PFSK-1 (cell line): ENCODE measurements around the gene TM9SF1.

Source experiments
- POLR2AphosphoS5 ChIP-seq: IDR thresholded peaks from 2 replicates; pipeline ENCODE4 v1.6.1; 2012; ENCODE audit warnings: low read depth, mild to moderate bottlenecking, control low read depth, low read length, moderate library complexity
- SIN3A ChIP-seq: IDR thresholded peaks from 2 replicates; pipeline ENCODE4 v1.6.1; 2012; ENCODE audit warnings: mild to moderate bottlenecking, low read length, moderate library complexity, borderline replicate concordance; ENCODE audit not compliant: insufficient read depth
- TAF1 ChIP-seq: IDR thresholded peaks from 2 replicates; pipeline ENCODE4 v1.6.1; 2012; ENCODE audit warnings: low read length, control low read depth, borderline replicate concordance; ENCODE audit not compliant: insufficient read depth
- TF ChIP-seq, protein P1 (sequence below), 2 experiments: IDR thresholded peaks; 2 replicates each; pipeline versions ENCODE4 v1.6.1 to v1.8.0; 2011 to 2012; ENCODE audit warnings: low read depth in 2 of 2, low read length in 2 of 2, control low read depth in 1 of 2, inconsistent platforms in 1 of 2, mild to moderate bottlenecking in 1 of 2, moderate library complexity in 1 of 2; ENCODE audit not compliant: insufficient read depth in 1 of 2

DNA sequence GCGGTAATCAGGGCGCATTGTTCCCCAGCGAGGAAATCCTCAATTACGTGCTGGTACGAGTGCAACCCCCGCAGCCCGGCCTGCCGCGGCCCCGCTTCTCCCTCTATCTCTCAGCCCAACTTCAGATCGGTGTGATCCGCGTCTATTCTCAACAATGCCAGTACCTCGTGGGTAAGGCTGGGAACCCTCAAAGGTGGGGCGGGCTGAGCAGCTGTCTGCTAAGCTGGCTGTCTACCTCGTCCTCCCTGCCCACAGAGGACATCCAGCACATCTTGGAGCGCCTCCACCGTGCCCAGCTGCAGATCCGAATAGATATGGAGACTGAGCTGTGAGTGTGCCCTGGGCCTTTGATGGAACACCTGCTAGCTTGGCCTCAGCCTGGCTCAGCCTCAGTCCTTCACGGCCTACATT is 22.4 kb downstream of the TM9SF1 start:
- TF ChIP-seq TAF1 (no peak), SIN3A (no peak), POLR2AphosphoS5 (no peak)
- TF ChIP-seq, protein P1, sequence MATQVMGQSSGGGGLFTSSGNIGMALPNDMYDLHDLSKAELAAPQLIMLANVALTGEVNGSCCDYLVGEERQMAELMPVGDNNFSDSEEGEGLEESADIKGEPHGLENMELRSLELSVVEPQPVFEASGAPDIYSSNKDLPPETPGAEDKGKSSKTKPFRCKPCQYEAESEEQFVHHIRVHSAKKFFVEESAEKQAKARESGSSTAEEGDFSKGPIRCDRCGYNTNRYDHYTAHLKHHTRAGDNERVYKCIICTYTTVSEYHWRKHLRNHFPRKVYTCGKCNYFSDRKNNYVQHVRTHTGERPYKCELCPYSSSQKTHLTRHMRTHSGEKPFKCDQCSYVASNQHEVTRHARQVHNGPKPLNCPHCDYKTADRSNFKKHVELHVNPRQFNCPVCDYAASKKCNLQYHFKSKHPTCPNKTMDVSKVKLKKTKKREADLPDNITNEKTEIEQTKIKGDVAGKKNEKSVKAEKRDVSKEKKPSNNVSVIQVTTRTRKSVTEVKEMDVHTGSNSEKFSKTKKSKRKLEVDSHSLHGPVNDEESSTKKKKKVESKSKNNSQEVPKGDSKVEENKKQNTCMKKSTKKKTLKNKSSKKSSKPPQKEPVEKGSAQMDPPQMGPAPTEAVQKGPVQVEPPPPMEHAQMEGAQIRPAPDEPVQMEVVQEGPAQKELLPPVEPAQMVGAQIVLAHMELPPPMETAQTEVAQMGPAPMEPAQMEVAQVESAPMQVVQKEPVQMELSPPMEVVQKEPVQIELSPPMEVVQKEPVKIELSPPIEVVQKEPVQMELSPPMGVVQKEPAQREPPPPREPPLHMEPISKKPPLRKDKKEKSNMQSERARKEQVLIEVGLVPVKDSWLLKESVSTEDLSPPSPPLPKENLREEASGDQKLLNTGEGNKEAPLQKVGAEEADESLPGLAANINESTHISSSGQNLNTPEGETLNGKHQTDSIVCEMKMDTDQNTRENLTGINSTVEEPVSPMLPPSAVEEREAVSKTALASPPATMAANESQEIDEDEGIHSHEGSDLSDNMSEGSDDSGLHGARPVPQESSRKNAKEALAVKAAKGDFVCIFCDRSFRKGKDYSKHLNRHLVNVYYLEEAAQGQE (IDR thresholded peaks at IDR 0.05; ENCODE audit: insufficient read depth in 1 of 2, low read depth in 2 of 2, low read length in 2 of 2), result no peak
